Measurements from ENCODE around the gene NADK2. TPM values are rescaled to one million over a fixed set of nuclear protein-coding genes. Genes with fewer than 3 reads are reported as not detected.
"Not testable (repeated sequence)": the region's sequence is repeated elsewhere in the genome, so short reads cannot be mapped to it uniquely, and the experiment has no call there.

NADK2 gene
- total and polyA plus RNA-seq, 3 donors from 2014 or later: 27.1 to 55.1 (median 42.2) TPM

GRCh38 chr5:36200513-36200912 is 41.2 kb downstream of the NADK2 start:
- Histone ChIP-seq H3K4me1 (no peaks in the 10 kb centered on the region), H3K36me3 (ENCODE audit: low read depth, missing control alignments) (no peaks in the 10 kb centered on the region), H3K4me3 (no peak overlapping the region), H3K9me3 (no peaks in the 10 kb centered on the region), H3K27me3 (no peaks in the 10 kb centered on the region), H3K27ac (no peak overlapping the region)
- no peak for DNase-seq
- TF ChIP-seq, protein P1, sequence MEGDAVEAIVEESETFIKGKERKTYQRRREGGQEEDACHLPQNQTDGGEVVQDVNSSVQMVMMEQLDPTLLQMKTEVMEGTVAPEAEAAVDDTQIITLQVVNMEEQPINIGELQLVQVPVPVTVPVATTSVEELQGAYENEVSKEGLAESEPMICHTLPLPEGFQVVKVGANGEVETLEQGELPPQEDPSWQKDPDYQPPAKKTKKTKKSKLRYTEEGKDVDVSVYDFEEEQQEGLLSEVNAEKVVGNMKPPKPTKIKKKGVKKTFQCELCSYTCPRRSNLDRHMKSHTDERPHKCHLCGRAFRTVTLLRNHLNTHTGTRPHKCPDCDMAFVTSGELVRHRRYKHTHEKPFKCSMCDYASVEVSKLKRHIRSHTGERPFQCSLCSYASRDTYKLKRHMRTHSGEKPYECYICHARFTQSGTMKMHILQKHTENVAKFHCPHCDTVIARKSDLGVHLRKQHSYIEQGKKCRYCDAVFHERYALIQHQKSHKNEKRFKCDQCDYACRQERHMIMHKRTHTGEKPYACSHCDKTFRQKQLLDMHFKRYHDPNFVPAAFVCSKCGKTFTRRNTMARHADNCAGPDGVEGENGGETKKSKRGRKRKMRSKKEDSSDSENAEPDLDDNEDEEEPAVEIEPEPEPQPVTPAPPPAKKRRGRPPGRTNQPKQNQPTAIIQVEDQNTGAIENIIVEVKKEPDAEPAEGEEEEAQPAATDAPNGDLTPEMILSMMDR (IDR thresholded peaks at IDR 0.05): no peak
- no peak for TF ChIP-seq POLR2A (IDR thresholded peaks at IDR 0.05)
- intact Hi-C loops (cut with DNase I; ENCODE audit: low total_unique reads): no loop called here
- WGBS, 2 donors: 91 to 96% methylated on average over 4 of the region's 4 CpGs

DNA sequence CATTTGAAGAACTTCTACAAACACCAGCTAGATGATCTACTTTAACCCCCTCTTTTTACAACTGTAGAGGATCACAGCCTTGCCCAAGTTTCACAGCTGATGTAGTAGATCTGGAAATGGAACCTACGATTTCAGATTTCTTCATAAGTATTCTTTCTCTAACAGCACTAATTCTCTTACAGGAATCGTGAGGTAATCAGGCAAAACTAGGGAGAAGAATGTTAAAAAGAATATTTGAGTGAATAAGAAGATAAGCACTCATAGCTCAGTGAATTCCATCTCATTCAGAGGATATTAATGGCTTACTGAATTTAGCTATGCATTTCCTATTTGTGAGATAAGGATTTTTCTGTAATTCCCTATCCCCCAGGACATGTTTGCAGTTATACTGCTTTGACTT is 42.1 kb downstream of the NADK2 start:
- H3K27ac ChIP-seq: no peak overlapping the region

GRCh38 chr5:36198783-36199182 is 42.9 kb downstream of the NADK2 start:
- H3K36me3 ChIP-seq (ENCODE audit: low read depth, missing control alignments); H3K4me3 ChIP-seq; intact Hi-C loops (cut with DNase I; ENCODE audit: low total_unique reads); H3K27ac ChIP-seq; DNase-seq; H3K9me3 ChIP-seq; H3K27me3 ChIP-seq; H3K4me1 ChIP-seq: not testable (repeated sequence)
- WGBS, 2 donors: 81 to 86% methylated on average over 3 of the region's 3 CpGs

More for the DNA sequence above, 42.1 kb downstream of the NADK2 start:
- TF ChIP-seq, protein P1 (IDR thresholded peaks at IDR 0.05): no peak
- TF ChIP-seq POLR2A (IDR thresholded peaks at IDR 0.05): no peak
- intact Hi-C loops (cut with DNase I; ENCODE audit: low total_unique reads): no loop called here
- H3K27me3 ChIP-seq: no peaks in the 10 kb centered on the region
- no peak overlapping the region for H3K4me3 ChIP-seq
- H3K4me1 ChIP-seq: no peaks in the 10 kb centered on the region
- WGBS, 2 donors: 74 to 79% methylated on average over 2 of the region's 2 CpGs
- DNase-seq: no peak
- no peaks in the 10 kb centered on the region for H3K9me3 ChIP-seq
- no peaks in the 10 kb centered on the region for H3K36me3 ChIP-seq (ENCODE audit: low read depth, missing control alignments)

GRCh38 chr5:36198281-36198680 is 43.4 kb downstream of the NADK2 start:
- intact Hi-C loops (cut with DNase I; ENCODE audit: low total_unique reads): no loop called here
- Histone ChIP-seq H3K4me3 (no peak overlapping the region), H3K4me1 (no peaks in the 10 kb centered on the region), H3K9me3 (no peaks in the 10 kb centered on the region), H3K27me3 (no peaks in the 10 kb centered on the region), H3K27ac (no peak overlapping the region), H3K36me3 (ENCODE audit: low read depth, missing control alignments) (no peaks in the 10 kb centered on the region)
- DNase-seq: no peak
- TF ChIP-seq, protein P1 (IDR thresholded peaks at IDR 0.05): no peak
- TF ChIP-seq POLR2A (IDR thresholded peaks at IDR 0.05): no peak

- no peaks in the 10 kb centered on the region for H3K27me3 ChIP-seq
- H3K4me1 ChIP-seq: no peaks in the 10 kb centered on the region
- intact Hi-C loops (cut with DNase I; ENCODE audit: low total_unique reads): no loop called here
- WGBS, 2 donors: 90 to 96% methylated on average over 5 of the region's 5 CpGs
- no peak overlapping the region for H3K4me3 ChIP-seq
- no peaks in the 10 kb centered on the region for H3K36me3 ChIP-seq (ENCODE audit: low read depth, missing control alignments)
- DNase-seq: no peak
- no peak for TF ChIP-seq POLR2A (IDR thresholded peaks at IDR 0.05)
- TF ChIP-seq, protein P1 (IDR thresholded peaks at IDR 0.05): no peak
- H3K9me3 ChIP-seq: no peaks in the 10 kb centered on the region
- H3K27ac ChIP-seq: no peak overlapping the region
Measured at GRCh38 chr5:36193746-36194145, 48.0 kb downstream of the NADK2 start.

DNA sequence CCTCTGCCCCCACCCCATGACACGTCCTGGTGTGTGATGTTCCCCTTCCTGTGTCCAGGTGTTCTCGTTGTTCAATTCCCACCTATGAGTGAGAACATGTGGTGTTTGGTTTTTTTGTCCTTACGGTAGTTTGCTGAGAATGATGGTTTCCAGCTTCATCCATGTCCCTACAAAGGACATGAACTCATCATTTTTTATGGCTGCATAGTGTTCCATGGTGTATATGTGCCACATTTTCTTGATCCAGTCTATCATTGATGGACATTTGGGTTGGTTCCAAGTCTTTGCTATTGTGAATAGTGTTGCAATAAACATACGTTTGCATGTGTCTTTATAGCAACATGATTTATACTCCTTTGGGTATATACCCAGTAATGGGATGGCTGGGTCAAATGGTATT is 57.3 kb downstream of the NADK2 start:
- WGBS, 2 donors: 64 to 93% methylated on average over 3 of the region's 4 CpGs
- intact Hi-C loops (cut with DNase I; ENCODE audit: low total_unique reads); DNase-seq; H3K4me1 ChIP-seq; H3K4me3 ChIP-seq; H3K36me3 ChIP-seq (ENCODE audit: low read depth, missing control alignments); H3K27me3 ChIP-seq; H3K9me3 ChIP-seq; H3K27ac ChIP-seq: not testable (repeated sequence)
